DND-41 (cell line): ENCODE results near the gene CLASRP.

ENCODE experiments used
- ATAC-seq: fragments of 200-7000 bp; cut with Tn5 transposase; 3 replicates; pipeline ENCODE4 v1.9.1; 2021; ENCODE audit warnings: low read depth; ENCODE audit not compliant: insufficient read depth
- DNase-seq: peaks from one replicate; pipeline ENCODE4 v3.0.0-alpha.2; 2020
- H2AFZ ChIP-seq: 2 replicates; pipeline ENCODE4 v1.6.0; 2012; ENCODE audit warnings: low read depth, low read length
- H3K27ac ChIP-seq: 2 replicates; pipeline ENCODE4 v1.5.1; 2012; ENCODE audit warnings: low read length, inconsistent platforms
- H3K27me3 ChIP-seq: fragments of 200-600 bp; sonication (generic); 2 replicates; pipeline ENCODE4 v1.6.0; 2012; ENCODE audit warnings: low read length, mild to moderate bottlenecking, inconsistent platforms; ENCODE audit not compliant: insufficient read depth, poor library complexity
- H3K36me3 ChIP-seq: 2 replicates; pipeline ENCODE4 v1.5.1; 2012; ENCODE audit warnings: low read length, inconsistent platforms; ENCODE audit not compliant: insufficient read depth
- H3K4me1 ChIP-seq: 2 replicates; pipeline ENCODE4 v1.5.1; 2012; ENCODE audit warnings: mild to moderate bottlenecking, low read length; ENCODE audit not compliant: insufficient read depth
- H3K4me2 ChIP-seq: 2 replicates; pipeline ENCODE4 v1.6.0; 2012; ENCODE audit warnings: mild to moderate bottlenecking, moderate library complexity, low read length, inconsistent platforms; ENCODE audit not compliant: insufficient read depth
- H3K4me3 ChIP-seq, 2 experiments: fragments of 200-600 bp in 1 of 2; shearing (Covaris generic) in 1 of 2; 2 replicates each; pipeline ENCODE4 v1.5.1; 2012 to 2016; ENCODE audit warnings: inconsistent platforms in 2 of 2, low read length in 2 of 2, mild to moderate bottlenecking in 2 of 2, low read depth in 1 of 2, moderate library complexity in 1 of 2
- H3K79me2 ChIP-seq: 2 replicates; pipeline ENCODE4 v1.6.0; 2012; ENCODE audit warnings: low read length, inconsistent platforms; ENCODE audit not compliant: insufficient read depth
- H3K9ac ChIP-seq: 2 replicates; pipeline ENCODE4 v1.6.0; 2012; ENCODE audit warnings: low read depth, mild to moderate bottlenecking, inconsistent platforms, low read length, moderate library complexity
- H3K9me3 ChIP-seq: 2 replicates; pipeline ENCODE4 v1.5.1; 2012; ENCODE audit warnings: low read length, moderate library complexity, mild to moderate bottlenecking, inconsistent platforms; ENCODE audit not compliant: insufficient read depth, severe bottlenecking
- H4K20me1 ChIP-seq: 2 replicates; pipeline ENCODE4 v1.6.0; 2012; ENCODE audit warnings: low read length; ENCODE audit not compliant: insufficient read depth
- CTCF ChIP-seq: IDR thresholded peaks from 2 replicates; pipeline ENCODE4 v1.5.1; 2012; ENCODE audit warnings: borderline replicate concordance, low read length, moderate library complexity, mild to moderate bottlenecking; ENCODE audit not compliant: poor library complexity, severe bottlenecking; ENCODE audit errors: extremely low read depth
- EZH2 ChIP-seq: IDR thresholded peaks from 3 replicates; pipeline ENCODE4 v1.6.1; 2012; ENCODE audit warnings: borderline replicate concordance, low read depth, mild to moderate bottlenecking, moderate library complexity, low read length, inconsistent platforms; ENCODE audit not compliant: severe bottlenecking

CLASRP gene

DNA sequence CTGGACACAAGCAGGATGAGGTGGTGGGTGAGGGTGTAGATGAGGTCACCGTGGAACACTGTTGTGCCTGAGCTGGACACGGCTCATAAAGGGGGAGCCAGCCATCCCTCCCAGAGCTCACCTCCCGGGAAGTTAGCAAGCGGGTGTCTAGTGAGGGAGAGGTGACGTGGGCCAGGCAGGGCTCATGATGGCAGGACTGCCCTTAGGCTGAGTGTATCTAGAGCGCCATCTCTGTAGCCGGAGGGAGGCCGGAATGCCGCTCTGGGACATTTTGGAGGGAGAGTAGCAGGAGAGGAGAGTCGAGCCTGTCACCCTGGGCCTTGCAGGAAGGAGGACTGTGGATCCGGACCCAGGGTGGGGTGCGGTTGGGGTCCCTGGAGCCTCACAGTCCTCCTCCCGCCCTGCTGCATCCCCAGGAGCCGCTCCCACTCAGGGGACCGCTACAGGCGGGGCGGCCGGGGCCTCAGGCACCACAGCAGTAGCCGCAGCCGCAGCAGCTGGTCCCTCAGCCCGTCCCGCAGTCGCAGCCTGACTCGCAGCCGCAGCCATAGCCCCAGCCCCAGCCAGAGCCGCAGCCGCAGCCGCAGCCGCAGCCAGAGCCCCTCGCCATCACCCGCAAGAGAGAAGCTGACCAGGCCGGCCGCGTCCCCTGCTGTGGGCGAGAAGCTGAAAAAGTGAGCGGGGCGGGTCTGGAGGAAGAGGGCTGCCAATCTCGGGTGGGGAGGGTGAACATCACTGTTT, 28.2 kb downstream of the CLASRP start:
- H3K27me3 ChIP-seq, result no peaks in the 10 kb centered on the region
- H4K20me1 ChIP-seq, result peaks cover 12% of the 10 kb centered on the region
- no peak overlapping the region for H3K27ac ChIP-seq
- H2AFZ ChIP-seq, result no peak overlapping the region
- H3K4me1 ChIP-seq, result no peaks in the 10 kb centered on the region
- no peak overlapping the region for H3K4me3 ChIP-seq
- no peak for DNase-seq
- H3K9ac ChIP-seq, result no peak overlapping the region
- H3K36me3 ChIP-seq, result peaks cover 81% of the 10 kb centered on the region
- no peak overlapping the region for H3K4me2 ChIP-seq
- TF ChIP-seq EZH2, result no peak
- TF ChIP-seq CTCF, result no peak
- no peak for ATAC-seq
- H3K9me3 ChIP-seq, result no peaks in the 10 kb centered on the region
- peaks cover 5% of the 10 kb centered on the region; the same call in 1 of the 2 replicates for H3K79me2 ChIP-seq

DNA sequence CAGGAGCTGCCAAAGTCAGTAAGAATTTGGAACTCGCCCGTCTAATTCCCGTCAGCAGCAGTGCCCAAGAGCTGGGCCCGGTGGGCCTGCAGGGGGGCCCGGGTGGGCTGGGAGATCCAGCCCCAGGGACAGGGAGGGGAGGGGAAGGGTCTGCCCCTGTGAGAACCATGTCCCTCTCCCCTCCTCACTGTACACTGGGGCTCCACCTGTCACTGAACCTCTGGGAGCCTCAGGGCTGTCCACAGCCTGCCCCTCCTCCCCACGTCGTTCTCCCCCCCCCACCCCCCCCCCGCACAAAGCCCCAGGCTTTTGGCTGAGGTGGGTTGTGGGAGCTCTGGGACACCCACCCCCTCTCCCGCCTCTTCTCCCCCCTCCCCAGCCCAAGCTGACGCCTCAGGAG, 29.2 kb downstream of the CLASRP start:
- no peak for ATAC-seq
- H3K27me3 ChIP-seq, result no peaks in the 10 kb centered on the region
- no peak overlapping the region for H3K9ac ChIP-seq
- no peak overlapping the region for H3K4me2 ChIP-seq
- H3K4me3 ChIP-seq, result no peak overlapping the region
- no peaks in the 10 kb centered on the region for H3K4me1 ChIP-seq
- peaks cover 12% of the 10 kb centered on the region for H4K20me1 ChIP-seq
- H3K79me2 ChIP-seq, result peaks cover 5% of the 10 kb centered on the region; the same call in 1 of the 2 replicates
- TF ChIP-seq CTCF (no peak), EZH2 (no peak)
- no peaks in the 10 kb centered on the region for H3K9me3 ChIP-seq
- peaks cover 76% of the 10 kb centered on the region for H3K36me3 ChIP-seq
- no peak overlapping the region for H2AFZ ChIP-seq
- H3K27ac ChIP-seq, result no peak overlapping the region
- DNase-seq, result no peak

DNA sequence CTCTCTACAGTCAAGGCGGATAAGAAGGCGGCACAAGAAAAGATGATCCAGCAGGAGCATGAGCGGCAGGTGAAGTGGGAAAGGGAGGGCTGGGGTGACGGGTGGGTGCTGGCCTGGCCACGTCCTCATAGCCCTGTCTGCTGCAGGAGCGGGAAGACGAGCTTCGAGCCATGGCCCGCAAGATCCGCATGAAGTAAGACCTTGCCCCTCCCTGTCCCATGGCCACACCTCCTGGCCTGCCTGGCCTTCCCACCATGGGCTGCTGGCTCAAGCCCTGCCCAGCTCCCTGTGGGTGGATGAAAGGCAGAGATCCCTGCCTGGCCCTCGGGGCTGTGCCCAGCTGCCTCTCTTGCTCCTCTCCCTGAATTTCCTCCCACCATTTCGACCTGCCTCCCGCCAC, 30.2 kb downstream of the CLASRP start:
- ATAC-seq, result no peak
- H3K9me3 ChIP-seq, result no peaks in the 10 kb centered on the region
- no peak overlapping the region for H3K4me2 ChIP-seq
- no peak for TF ChIP-seq EZH2
- H3K4me1 ChIP-seq, result no peaks in the 10 kb centered on the region
- H2AFZ ChIP-seq, result no peak overlapping the region
- no peak overlapping the region for H3K9ac ChIP-seq
- peaks cover 12% of the 10 kb centered on the region for H4K20me1 ChIP-seq
- no peak for DNase-seq
- peaks cover 5% of the 10 kb centered on the region; the same call in 1 of the 2 replicates for H3K79me2 ChIP-seq
- H3K36me3 ChIP-seq, result peaks cover 66% of the 10 kb centered on the region
- H3K4me3 ChIP-seq, result no peak overlapping the region
- no peak overlapping the region for H3K27ac ChIP-seq
- H3K27me3 ChIP-seq, result no peaks in the 10 kb centered on the region

GRCh38 chr19:45070214-45070613, 31.4 kb downstream of the CLASRP start:
- no peak overlapping the region for H3K9ac ChIP-seq
- TF ChIP-seq CTCF (no peak), EZH2 (no peak)
- no peaks in the 10 kb centered on the region for H3K27me3 ChIP-seq
- DNase-seq, result no peak
- no peak for ATAC-seq
- peaks cover 12% of the 10 kb centered on the region for H4K20me1 ChIP-seq
- no peak overlapping the region for H2AFZ ChIP-seq
- H3K4me1 ChIP-seq, result no peaks in the 10 kb centered on the region
- H3K9me3 ChIP-seq, result no peaks in the 10 kb centered on the region
- peaks cover 54% of the 10 kb centered on the region for H3K36me3 ChIP-seq
- H3K27ac ChIP-seq, result no peak overlapping the region
- H3K79me2 ChIP-seq, result peaks cover 3% of the 10 kb centered on the region; the same call in 1 of the 2 replicates
- no peak overlapping the region for H3K4me3 ChIP-seq
- no peak overlapping the region for H3K4me2 ChIP-seq
